ENCODE results near the gene SENP6.
A peak's percentile ranks its signal among the peaks of the same experiment; 100 is the strongest.

SENP6 gene

DNA sequence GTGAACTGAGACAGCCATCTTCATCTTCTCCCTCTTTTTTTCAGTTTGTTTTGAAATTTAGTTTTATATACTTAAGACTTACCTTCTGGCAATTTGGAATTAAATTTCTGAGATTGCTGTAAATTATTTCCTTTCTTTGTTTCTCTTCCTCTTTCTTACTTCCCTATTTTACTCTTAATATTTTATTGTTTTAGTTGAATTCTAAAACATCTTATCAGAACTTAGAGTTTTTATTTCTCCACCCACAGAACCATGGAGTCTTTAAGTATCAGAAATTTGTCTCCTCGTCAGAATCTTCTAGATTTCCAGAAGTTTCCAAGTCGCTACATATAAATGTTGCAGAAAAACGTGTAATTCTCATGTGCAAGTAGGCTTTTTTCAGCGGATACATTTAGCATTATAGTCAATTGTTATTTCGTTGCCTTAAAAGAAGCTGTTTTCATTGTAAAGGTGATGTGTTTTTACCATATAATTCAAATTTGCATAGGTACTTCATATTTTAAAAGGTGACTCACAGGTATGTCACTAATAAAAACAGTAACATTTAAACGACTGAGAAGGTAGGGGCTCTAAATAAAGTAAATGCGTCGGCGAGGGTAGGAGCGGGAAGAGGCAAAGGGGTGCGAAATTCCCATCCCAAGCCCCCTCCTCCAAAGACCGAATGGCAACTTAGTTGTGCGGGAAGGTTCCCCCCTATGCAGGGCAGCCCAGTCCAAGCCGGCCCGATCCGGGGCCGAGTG, 146.5 kb downstream of the SENP6 start:
- TF ChIP-seq, protein P1, sequence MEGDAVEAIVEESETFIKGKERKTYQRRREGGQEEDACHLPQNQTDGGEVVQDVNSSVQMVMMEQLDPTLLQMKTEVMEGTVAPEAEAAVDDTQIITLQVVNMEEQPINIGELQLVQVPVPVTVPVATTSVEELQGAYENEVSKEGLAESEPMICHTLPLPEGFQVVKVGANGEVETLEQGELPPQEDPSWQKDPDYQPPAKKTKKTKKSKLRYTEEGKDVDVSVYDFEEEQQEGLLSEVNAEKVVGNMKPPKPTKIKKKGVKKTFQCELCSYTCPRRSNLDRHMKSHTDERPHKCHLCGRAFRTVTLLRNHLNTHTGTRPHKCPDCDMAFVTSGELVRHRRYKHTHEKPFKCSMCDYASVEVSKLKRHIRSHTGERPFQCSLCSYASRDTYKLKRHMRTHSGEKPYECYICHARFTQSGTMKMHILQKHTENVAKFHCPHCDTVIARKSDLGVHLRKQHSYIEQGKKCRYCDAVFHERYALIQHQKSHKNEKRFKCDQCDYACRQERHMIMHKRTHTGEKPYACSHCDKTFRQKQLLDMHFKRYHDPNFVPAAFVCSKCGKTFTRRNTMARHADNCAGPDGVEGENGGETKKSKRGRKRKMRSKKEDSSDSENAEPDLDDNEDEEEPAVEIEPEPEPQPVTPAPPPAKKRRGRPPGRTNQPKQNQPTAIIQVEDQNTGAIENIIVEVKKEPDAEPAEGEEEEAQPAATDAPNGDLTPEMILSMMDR (IDR thresholded peaks at IDR 0.05; ENCODE audit: insufficient read depth, low read depth, low read length, missing control alignments), result no peak
- peak overlapping the region; percentile 83 for H3K4me3 ChIP-seq (ENCODE audit: low read length)
- DNase-seq (ENCODE audit: low read depth), result peak; percentile 21

- peak within 1 kb of the TSS; percentile 83 for H3K4me3 ChIP-seq (ENCODE audit: low read length)
- TF ChIP-seq, protein P1 (IDR thresholded peaks at IDR 0.05; ENCODE audit: insufficient read depth, low read depth, low read length, missing control alignments), result no peak
- DNase-seq (ENCODE audit: low read depth), result peak; percentile 76
Measured at GRCh38 chr6:75748743-75749538, 147.3 kb downstream of the SENP6 start, which contains the start of gene MYO6. Gene MYO6 (plus strand): TSS chr6:75749239. CDS start chr6:75817548, 68,309 bp downstream.

DNA sequence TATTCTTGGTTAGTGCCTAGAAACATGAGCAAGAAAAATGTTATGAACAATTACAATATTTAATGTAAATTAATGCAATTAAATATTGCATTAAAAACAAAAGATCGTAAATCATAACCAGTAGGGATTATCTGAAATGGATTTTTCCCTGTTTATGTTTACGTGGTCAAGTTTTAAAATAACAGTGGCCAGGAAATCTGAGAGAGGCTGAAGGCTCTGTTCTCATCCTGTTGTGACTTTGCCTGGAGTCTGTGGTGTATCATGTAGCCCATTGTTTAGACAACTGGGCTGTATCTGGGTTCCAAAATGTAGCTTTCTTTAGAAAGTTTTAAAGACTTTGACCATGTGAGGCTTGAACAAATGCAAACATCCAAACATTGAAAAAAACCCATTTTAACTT, 149.8 kb downstream of the SENP6 start:
- TF ChIP-seq, protein P1 (IDR thresholded peaks at IDR 0.05; ENCODE audit: insufficient read depth, low read depth, low read length, missing control alignments), result no peak
- H3K4me3 ChIP-seq (ENCODE audit: low read length), result no peak overlapping the region
- no peak for DNase-seq (ENCODE audit: low read depth)

GRCh38 chr6:75752365-75752764, 150.7 kb downstream of the SENP6 start:
- DNase-seq (ENCODE audit: low read depth), result peak; percentile 42
- no peak overlapping the region for H3K4me3 ChIP-seq (ENCODE audit: low read length)
- TF ChIP-seq, protein P1 (IDR thresholded peaks at IDR 0.05; ENCODE audit: insufficient read depth, low read depth, low read length, missing control alignments), result no peak

DNA sequence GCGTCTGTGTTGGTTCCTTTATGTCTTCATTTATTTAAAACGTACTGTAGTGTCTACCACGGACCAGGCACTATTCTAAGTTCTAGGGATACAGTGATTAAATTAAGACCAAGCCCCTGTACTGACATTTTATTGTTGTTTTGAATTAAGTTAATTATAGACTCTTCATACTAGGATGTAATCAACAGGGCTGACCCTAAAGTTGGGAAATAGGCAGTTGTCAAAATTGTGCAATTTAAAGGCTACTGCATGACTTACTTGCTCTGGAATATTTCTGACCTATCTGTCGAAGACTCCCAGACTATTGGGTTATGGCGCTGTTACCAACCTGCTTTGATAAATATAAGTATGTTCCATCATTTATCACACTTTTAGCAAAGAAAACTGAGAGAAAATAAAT, 154.0 kb downstream of the SENP6 start:
- DNase-seq (ENCODE audit: low read depth), result no peak
- TF ChIP-seq, protein P1 (IDR thresholded peaks at IDR 0.05; ENCODE audit: insufficient read depth, low read depth, low read length, missing control alignments), result no peak
- H3K4me3 ChIP-seq (ENCODE audit: low read length), result no peak overlapping the region

DNA sequence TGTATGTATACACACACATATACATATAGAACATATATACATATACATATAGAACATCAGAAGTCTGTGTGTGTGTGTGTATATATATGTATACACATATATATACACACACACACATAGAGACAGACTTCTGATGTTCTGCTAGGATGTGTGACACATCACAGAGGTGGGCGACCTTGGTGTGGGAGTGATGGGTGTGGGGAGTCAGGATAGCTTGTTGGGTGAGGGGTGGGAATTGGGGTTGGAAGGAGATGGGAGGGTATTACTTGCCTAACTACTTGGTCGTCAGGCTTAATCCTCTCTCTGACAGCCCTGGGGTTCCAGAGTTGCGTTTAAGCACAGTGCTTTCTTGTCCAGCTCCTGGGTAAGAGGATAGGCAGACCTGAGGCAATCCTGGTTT, 155.6 kb downstream of the SENP6 start:
- TF ChIP-seq, protein P1 (IDR thresholded peaks at IDR 0.05; ENCODE audit: insufficient read depth, low read depth, low read length, missing control alignments), result no peak
- H3K4me3 ChIP-seq (ENCODE audit: low read length), result no peak overlapping the region
- no peak for DNase-seq (ENCODE audit: low read depth)

Measured in epithelial cell of esophagus (primary cell).